COLO668 (cell line): ENCODE results near the gene C16orf87.
"Not testable (repeated sequence)": the region's sequence is repeated elsewhere in the genome, so short reads cannot be mapped to it uniquely, and the experiment has no call there.

Experiments
- DNase-seq: peaks from one replicate; lab custom pipeline; 2025; ENCODE audit not compliant: unreplicated experiment; lab: John Stamatoyannopoulos, UW

C16orf87 gene

GRCh38 chr16:46800494-46800893, 30.5 kb downstream of the C16orf87 start:
- DNase-seq: no peak

GRCh38 chr16:46797501-46797900, 33.5 kb downstream of the C16orf87 start:
- no peak for DNase-seq

GRCh38 chr16:46796764-46797269, 34.2 kb downstream of the C16orf87 start:
- DNase-seq: no peak

- DNase-seq: no peak
These were observed 37.1 kb downstream of the C16orf87 start for GRCh38 chr16:46793841-46794240.

GRCh38 chr16:46790599-46791270, 40.2 kb downstream of the C16orf87 start:
- DNase-seq: no peak

GRCh38 chr16:46789499-46790414, 41.2 kb downstream of the C16orf87 start:
- DNase-seq: peak; percentile 47

GRCh38 chr16:46788891-46789474, 42.0 kb downstream of the C16orf87 start:
- no peak for DNase-seq

GRCh38 chr16:46787909-46788308, 43.1 kb downstream of the C16orf87 start:
- DNase-seq: no peak

- no peak for DNase-seq
These were observed 45.7 kb downstream of the C16orf87 start for GRCh38 chr16:46785076-46785845.

GRCh38 chr16:46784569-46784968, 46.4 kb downstream of the C16orf87 start:
- DNase-seq: not testable (repeated sequence)

- no peak for DNase-seq
These were observed 47.2 kb downstream of the C16orf87 start for GRCh38 chr16:46783800-46784199.

- DNase-seq: no peak
These were observed 48.7 kb downstream of the C16orf87 start for GRCh38 chr16:46782320-46782719.

- DNase-seq: no peak
These were observed 53.2 kb downstream of the C16orf87 start for GRCh38 chr16:46777804-46778203.

GRCh38 chr16:46775214-46775613, 55.8 kb downstream of the C16orf87 start:
- no peak for DNase-seq

- DNase-seq: no peak
These were observed 56.2 kb downstream of the C16orf87 start for GRCh38 chr16:46774743-46775177.

GRCh38 chr16:46772463-46772862, 58.5 kb downstream of the C16orf87 start:
- DNase-seq: no peak

- DNase-seq: peak; percentile 92
These were observed 62.2 kb downstream of the C16orf87 start for GRCh38 chr16:46768809-46769208.

GRCh38 chr16:46765050-46765449, 65.9 kb downstream of the C16orf87 start:
- DNase-seq: no peak

- peak; percentile 77 for DNase-seq
These were observed 67.8 kb downstream of the C16orf87 start for GRCh38 chr16:46763147-46763546.

- DNase-seq: peak; percentile 40
These were observed 68.4 kb downstream of the C16orf87 start for GRCh38 chr16:46762583-46762982.

GRCh38 chr16:46759309-46759708, 71.7 kb downstream of the C16orf87 start:
- no peak for DNase-seq
